K562 (cell line): ENCODE results near the gene PRMT7. TPM values are rescaled to one million over a fixed set of nuclear protein-coding genes. Genes with fewer than 3 reads are reported as not detected.

Experiments
- ATAC-seq: fragments of 200-7000 bp; cut with Tn5 transposase; 3 replicates; pipeline ENCODE4 v1.9.1; 2020; ENCODE audit warnings: moderate library complexity
- BruUV-seq: library from RNA; stranded (reverse); fragments of 400-500 nt; replicated peaks from 2 replicates; lab custom pipeline; 2021; lab: Mats Ljungman, UMichigan
- CTCF ChIA-PET: fragments of 300-600 bp; formaldehyde crosslinking; extraction: SDS; loops from one replicate; lab custom pipeline; 2021; ENCODE audit warnings: low intra/inter-chr PET ratio; lab: Yijun Ruan, JAX
- POLR2A ChIA-PET: fragments of 300-600, 350-650 bp; sonication (Branson Sonifier 250); formaldehyde crosslinking; extraction: SDS; loops from one replicate; lab custom pipeline; 2021; ENCODE audit warnings: antibody characterized with exemption, inconsistent platforms; lab: Yijun Ruan, JAX
- DNase-seq, 4 experiments: peaks; one replicate each; pipeline versions ENCODE4 v3.0.0 to v3.0.0-alpha.2; 2011 to 2018; ENCODE audit warnings: low spot score in 3 of 4, mixed read lengths in 3 of 4; ENCODE audit errors: extremely low read depth in 1 of 4
- FAIRE-seq: peaks from 2 replicates; lab custom pipeline; 2011; peaks lifted over from hg19 to GRCh38; lab: Jason Lieb, UNC
- H2AFZ ChIP-seq: 2 replicates; pipeline ENCODE4 v1.6.0; 2011; ENCODE audit warnings: low read depth, low read length, control low read depth, inconsistent platforms
- H3K27ac ChIP-seq: fragments of 200-600 bp; 3 replicates; pipeline ENCODE4 v1.8.0; 2011; ENCODE audit warnings: low read depth, mild to moderate bottlenecking, control low read depth, inconsistent platforms, low read length, moderate library complexity, mixed read lengths; ENCODE audit errors: extremely low read depth
- H3K27me3 ChIP-seq, 2 experiments: fragments of 300-600 bp in 1 of 2; 2 replicates in 1 of 2; 3 replicates in 1 of 2; pipeline versions ENCODE4 v1.6.0 to v1.8.0; 2011; ENCODE audit warnings: inconsistent platforms in 2 of 2, low read length in 2 of 2, mild to moderate bottlenecking in 1 of 2, mixed read lengths in 1 of 2, moderate library complexity in 1 of 2; ENCODE audit not compliant: control insufficient read depth in 2 of 2, insufficient read depth in 2 of 2
- H3K36me3 ChIP-seq: fragments of 300-600 bp; 3 replicates; pipeline ENCODE4 v1.8.0; 2011; ENCODE audit warnings: mild to moderate bottlenecking, low read length, inconsistent platforms; ENCODE audit not compliant: control insufficient read depth, insufficient read depth
- H3K4me1 ChIP-seq, 2 experiments: fragments of 200-600 bp in 1 of 2; replicated peaks in 1 of 2; 2 replicates in 1 of 2; 3 replicates in 1 of 2; pipeline versions ENCODE4 v1.5.1 to v1.8.0; 2011; ENCODE audit warnings: inconsistent platforms in 2 of 2, low read length in 2 of 2, mild to moderate bottlenecking in 1 of 2, mixed read lengths in 1 of 2, moderate library complexity in 1 of 2; ENCODE audit not compliant: control insufficient read depth in 2 of 2, insufficient read depth in 2 of 2
- H3K4me2 ChIP-seq: 2 replicates; pipeline ENCODE4 v1.6.1; 2011; ENCODE audit warnings: low read length, control low read depth, inconsistent platforms, mixed read lengths; ENCODE audit not compliant: insufficient read depth
- H3K4me3 ChIP-seq: fragments of 200-600 bp; sonication (generic), shearing (Covaris generic); 2 replicates; pipeline ENCODE4 v1.5.1; 2016; ENCODE audit warnings: control low read depth, inconsistent platforms
- H3K79me2 ChIP-seq: fragments of 200-600 bp; 3 replicates; pipeline ENCODE4 v1.8.0; 2011; ENCODE audit warnings: low read length, inconsistent platforms; ENCODE audit not compliant: control insufficient read depth, insufficient read depth
- H3K9ac ChIP-seq, 2 experiments: 2 replicates each; pipeline versions ENCODE4 v1.6.0 to v1.6.1; 2011; ENCODE audit warnings: low read depth in 2 of 2, low read length in 2 of 2, control low read depth in 1 of 2, inconsistent platforms in 1 of 2, mild to moderate bottlenecking in 1 of 2, mixed read lengths in 1 of 2; ENCODE audit not compliant: insufficient read depth in 1 of 2
- H3K9me1 ChIP-seq: one replicate; pipeline ENCODE4 v1.6.0; 2011; ENCODE audit warnings: inconsistent platforms, mild to moderate bottlenecking, low read length, moderate library complexity; ENCODE audit not compliant: control insufficient read depth, insufficient read depth
- H3K9me3 ChIP-seq: replicated peaks from 2 replicates; pipeline ENCODE4 v1.5.1; 2011; ENCODE audit warnings: low read depth, low read length, inconsistent platforms; ENCODE audit not compliant: control insufficient read depth, insufficient read depth
- H4K20me1 ChIP-seq: replicated peaks from 2 replicates; pipeline ENCODE4 v1.6.1; 2011; ENCODE audit warnings: low read length, inconsistent platforms, mixed read lengths; ENCODE audit not compliant: control insufficient read depth, insufficient read depth
- GABPB1 ChIP-seq: sonication (generic); formaldehyde crosslinking; IDR thresholded peaks from 2 replicates; pipeline ENCODE4 v1.8.0; 2022; ENCODE audit warnings: mild to moderate bottlenecking, missing genetic modification reagents
- LARP7 ChIP-seq: fragments of 450-650 bp; IDR thresholded peaks from 2 replicates; pipeline ENCODE4 v1.6.1; 2016
- MCM7 ChIP-seq, 2 experiments: fragments of 450-650 bp; IDR thresholded peaks; 2 replicates each; pipeline ENCODE4 v1.6.1; 2016 to 2018
- NFIC ChIP-seq: fragments of 450-650 bp; IDR thresholded peaks from 2 replicates; pipeline ENCODE4 v1.6.1; 2017; ENCODE audit warnings: mild to moderate bottlenecking, inconsistent platforms
- NR2F6 ChIP-seq: fragments of 450-650 bp; formaldehyde crosslinking; IDR thresholded peaks from 2 replicates; pipeline ENCODE4 v1.4.0; 2020; ENCODE audit warnings: mild to moderate bottlenecking
- ZNF507 ChIP-seq: conservative IDR thresholded peaks from 2 replicates; pipeline ENCODE4 v1.6.1; 2017; ENCODE audit warnings: missing genetic modification characterization, missing compliant biosample characterization
- WGBS: fragments of 100-300 bp; shearing (Covaris generic); methylation state at CpG from one replicate; pipeline ENCODE4 v1.1.6; 2016; ENCODE audit warnings: low coverage, mixed read lengths; ENCODE audit not compliant: insufficient coverage; ENCODE audit errors: missing lambda C conversion rate; 5-methylcytosine and 5-hydroxymethylcytosine counted together
- in situ Hi-C: fragments of 300-500 bp; cut with MboI; formaldehyde crosslinking; loops from 4 replicates; pipeline ENCODE4 v1.15.0; 2018; ENCODE audit warnings: inconsistent platforms, mixed read lengths
- intact Hi-C: fragments of 100-400 bp; cut with micrococcal nuclease; formaldehyde crosslinking; loops from 2 replicates; pipeline ENCODE4 v1.14.2; 2022
- polyA plus RNA-seq, 8 experiments: library from polyadenylated mRNA; depleted of rRNA in 4 of 8; stranded (reverse) in 5 of 8; unstranded in 3 of 8; fragments of >200 nt; fragmentation: Nextera tagmentation in 2 of 8; fragmentation: Illumina TruSeq in 1 of 8; extraction: Ambion mirVana in 2 of 8; extraction: Trizol in 1 of 8; gene quantifications; 2 replicates each; pipeline versions ENCODE4 v1.2.1 to v1.2.3, GENCODE V29; 2011 to 2014; ENCODE audit warnings: inconsistent platforms in 1 of 8, missing spikeins in 1 of 8
- total RNA-seq, 7 experiments: library from RNA; depleted of rRNA in 6 of 7; stranded (reverse); fragments of >200 nt in 6 of 7; fragmentation: Illumina TruSeq in 2 of 7; extraction: Trizol in 2 of 7; gene quantifications; 2 replicates each; pipeline versions ENCODE4 v1.2.1 to v1.2.3, GENCODE V29; 2011 to 2021; ENCODE audit warnings: low replicate concordance in 1 of 7
- TF ChIP-seq, protein P1 (sequence below): sonication (generic); formaldehyde crosslinking; IDR thresholded peaks from 2 replicates; pipeline ENCODE4 v1.8.0; 2022; ENCODE audit warnings: missing genetic modification reagents, mild to moderate bottlenecking, moderate library complexity, borderline replicate concordance
- TF ChIP-seq, protein P2 (sequence below): fragments of 250-450 bp; sonication (Bioruptor Pico); IDR thresholded peaks from 2 replicates; pipeline ENCODE4 v1.8.0; 2021; ENCODE audit warnings: borderline replicate concordance, mild to moderate bottlenecking, moderate library complexity; ENCODE audit not compliant: poor library complexity, severe bottlenecking
- TF ChIP-seq, protein P3 (sequence below): sonication (generic); formaldehyde crosslinking; IDR thresholded peaks from 2 replicates; pipeline ENCODE4 v1.8.1; 2023; ENCODE audit warnings: mild to moderate bottlenecking, missing genetic modification reagents
- TF ChIP-seq, protein P4 (sequence below): fragments of 250-450 bp; sonication (Bioruptor Pico); IDR thresholded peaks from 2 replicates; pipeline ENCODE4 v1.8.0; 2022; ENCODE audit warnings: inconsistent platforms, mild to moderate bottlenecking, moderate library complexity, borderline replicate concordance
- TF ChIP-seq, protein P5 (sequence below): fragments of 450-650 bp; IDR thresholded peaks from 2 replicates; pipeline ENCODE4 v1.6.1; 2016

PRMT7 gene
- total and polyA plus RNA-seq, 9 of the 15 experiments (the other 6 are each of a cell fraction or from before 2014, with no cell fraction given) = 6.4 to 88.8 (median 73.1) TPM

DNA sequence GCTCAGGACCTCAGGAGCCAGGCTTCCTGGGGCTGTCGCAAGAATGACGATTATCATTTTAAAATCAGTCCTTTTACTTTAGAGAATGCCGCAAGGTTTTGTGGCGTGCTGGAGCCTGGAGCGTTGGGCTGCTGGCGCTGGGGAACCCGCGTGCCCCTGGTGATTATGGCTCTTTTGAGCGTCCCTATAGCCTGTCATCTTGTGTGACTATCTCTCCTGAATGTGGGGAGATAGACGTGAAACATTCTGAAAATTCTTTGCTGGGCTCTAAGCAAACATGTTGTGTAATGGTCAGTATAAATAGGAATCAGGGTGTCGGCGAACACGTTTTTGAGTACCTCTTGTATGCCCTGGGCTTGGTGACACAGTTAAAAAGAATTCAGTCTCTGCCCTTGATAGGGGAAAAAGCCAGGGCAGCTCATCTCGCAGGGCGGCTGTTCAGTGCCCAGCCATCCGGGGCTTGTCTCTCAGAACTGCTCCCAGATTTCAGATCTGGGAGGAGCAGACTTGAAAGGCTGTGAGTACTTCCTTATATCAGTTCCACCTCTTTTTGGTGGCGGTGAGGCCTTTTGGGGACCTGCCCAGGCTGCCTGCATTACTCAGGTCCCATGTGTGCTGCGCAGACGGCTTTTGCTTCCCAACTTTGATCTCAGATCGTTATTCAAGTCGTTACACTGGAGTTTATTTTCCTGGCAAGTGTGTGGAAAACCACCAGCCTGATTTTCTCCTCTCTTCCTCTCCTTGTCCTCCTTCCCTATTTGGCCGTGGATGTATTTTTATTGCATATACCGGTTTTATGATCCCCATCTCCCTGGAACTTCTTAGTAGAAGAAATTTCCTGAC lies 45.5 kb upstream of the PRMT7 start (continued):
- TF ChIP-seq, protein P1, sequence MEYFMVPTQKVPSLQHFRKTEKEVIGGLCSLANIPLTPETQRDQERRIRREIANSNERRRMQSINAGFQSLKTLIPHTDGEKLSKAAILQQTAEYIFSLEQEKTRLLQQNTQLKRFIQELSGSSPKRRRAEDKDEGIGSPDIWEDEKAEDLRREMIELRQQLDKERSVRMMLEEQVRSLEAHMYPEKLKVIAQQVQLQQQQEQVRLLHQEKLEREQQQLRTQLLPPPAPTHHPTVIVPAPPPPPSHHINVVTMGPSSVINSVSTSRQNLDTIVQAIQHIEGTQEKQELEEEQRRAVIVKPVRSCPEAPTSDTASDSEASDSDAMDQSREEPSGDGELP (CRISPR knock-in tag) = no peak
- no peak for TF ChIP-seq LARP7
- TF ChIP-seq NR2F6 (CRISPR knock-in tag) = no peak
- TF ChIP-seq ZNF507 = no peak
- no peak for TF ChIP-seq GABPB1 (CRISPR knock-in tag)

DNA sequence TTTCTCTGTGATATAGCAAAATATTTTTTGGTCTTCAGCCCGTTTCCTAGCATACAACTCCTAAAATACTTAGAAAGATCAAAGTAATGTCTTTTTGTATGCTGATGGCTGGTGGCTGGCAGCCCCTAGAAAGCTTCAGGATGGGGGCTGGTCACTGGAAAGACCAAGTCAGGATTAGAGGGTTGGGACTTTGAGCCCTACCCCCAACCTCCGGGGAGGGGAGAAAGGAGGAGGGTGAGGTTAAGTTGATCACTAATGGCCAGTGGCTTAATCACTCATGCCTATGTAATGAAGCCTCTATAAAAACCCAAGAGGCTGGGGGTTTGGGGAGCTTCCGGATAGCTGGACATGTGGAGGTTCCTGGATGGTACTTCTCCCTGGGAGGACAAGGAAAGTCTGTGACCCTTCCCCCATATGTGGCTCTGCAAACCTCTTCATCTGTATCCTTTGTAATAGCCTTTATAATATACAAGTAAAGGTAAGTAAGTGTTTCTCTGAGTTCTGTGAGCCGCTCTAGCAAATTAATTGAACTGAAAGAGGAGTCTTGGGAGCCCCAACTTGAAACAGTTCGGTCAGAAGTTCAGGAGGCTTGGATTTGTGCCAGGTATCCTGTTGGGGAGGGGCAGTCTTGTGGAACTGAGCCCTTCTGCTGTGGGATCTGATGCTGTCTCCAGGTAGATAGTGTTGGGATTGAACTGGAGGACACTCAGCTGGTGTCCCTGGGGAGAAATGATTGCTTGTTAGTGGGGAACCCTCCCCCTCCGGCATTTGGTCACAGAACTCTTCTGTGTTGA lies 43.0 kb upstream of the PRMT7 start:
- BruUV-seq = no TSS peak
- WGBS = 46% methylated on average over 6 of the region's 6 CpGs
- ChIA-PET POLR2A (interaction anchor here (0.9 kb wide), 1 partner anchor 15 kb away, joined by 3 read pairs; no protein-coding TSS in a partner anchor), CTCF (no interaction called here)
- intact Hi-C loops = no loop called here
- ATAC-seq (no peak), FAIRE-seq (peak; percentile 6), DNase-seq (peak in 1 of 4 experiments; percentile 66)
- TF ChIP-seq, protein P2, sequence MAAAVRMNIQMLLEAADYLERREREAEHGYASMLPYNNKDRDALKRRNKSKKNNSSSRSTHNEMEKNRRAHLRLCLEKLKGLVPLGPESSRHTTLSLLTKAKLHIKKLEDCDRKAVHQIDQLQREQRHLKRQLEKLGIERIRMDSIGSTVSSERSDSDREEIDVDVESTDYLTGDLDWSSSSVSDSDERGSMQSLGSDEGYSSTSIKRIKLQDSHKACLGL (CRISPR knock-in tag) = no peak
- TF ChIP-seq NFIC (peak; percentile 92), MCM7 (IDR thresholded peaks at IDR 0.05) (no peak)
- TF ChIP-seq, protein P3, sequence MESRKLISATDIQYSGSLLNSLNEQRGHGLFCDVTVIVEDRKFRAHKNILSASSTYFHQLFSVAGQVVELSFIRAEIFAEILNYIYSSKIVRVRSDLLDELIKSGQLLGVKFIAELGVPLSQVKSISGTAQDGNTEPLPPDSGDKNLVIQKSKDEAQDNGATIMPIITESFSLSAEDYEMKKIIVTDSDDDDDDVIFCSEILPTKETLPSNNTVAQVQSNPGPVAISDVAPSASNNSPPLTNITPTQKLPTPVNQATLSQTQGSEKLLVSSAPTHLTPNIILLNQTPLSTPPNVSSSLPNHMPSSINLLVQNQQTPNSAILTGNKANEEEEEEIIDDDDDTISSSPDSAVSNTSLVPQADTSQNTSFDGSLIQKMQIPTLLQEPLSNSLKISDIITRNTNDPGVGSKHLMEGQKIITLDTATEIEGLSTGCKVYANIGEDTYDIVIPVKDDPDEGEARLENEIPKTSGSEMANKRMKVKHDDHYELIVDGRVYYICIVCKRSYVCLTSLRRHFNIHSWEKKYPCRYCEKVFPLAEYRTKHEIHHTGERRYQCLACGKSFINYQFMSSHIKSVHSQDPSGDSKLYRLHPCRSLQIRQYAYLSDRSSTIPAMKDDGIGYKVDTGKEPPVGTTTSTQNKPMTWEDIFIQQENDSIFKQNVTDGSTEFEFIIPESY (CRISPR knock-in tag) = no peak
- TF ChIP-seq, protein P4, sequence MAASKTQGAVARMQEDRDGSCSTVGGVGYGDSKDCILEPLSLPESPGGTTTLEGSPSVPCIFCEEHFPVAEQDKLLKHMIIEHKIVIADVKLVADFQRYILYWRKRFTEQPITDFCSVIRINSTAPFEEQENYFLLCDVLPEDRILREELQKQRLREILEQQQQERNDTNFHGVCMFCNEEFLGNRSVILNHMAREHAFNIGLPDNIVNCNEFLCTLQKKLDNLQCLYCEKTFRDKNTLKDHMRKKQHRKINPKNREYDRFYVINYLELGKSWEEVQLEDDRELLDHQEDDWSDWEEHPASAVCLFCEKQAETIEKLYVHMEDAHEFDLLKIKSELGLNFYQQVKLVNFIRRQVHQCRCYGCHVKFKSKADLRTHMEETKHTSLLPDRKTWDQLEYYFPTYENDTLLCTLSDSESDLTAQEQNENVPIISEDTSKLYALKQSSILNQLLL (CRISPR knock-in tag) = no peak
- TF ChIP-seq, protein P5, sequence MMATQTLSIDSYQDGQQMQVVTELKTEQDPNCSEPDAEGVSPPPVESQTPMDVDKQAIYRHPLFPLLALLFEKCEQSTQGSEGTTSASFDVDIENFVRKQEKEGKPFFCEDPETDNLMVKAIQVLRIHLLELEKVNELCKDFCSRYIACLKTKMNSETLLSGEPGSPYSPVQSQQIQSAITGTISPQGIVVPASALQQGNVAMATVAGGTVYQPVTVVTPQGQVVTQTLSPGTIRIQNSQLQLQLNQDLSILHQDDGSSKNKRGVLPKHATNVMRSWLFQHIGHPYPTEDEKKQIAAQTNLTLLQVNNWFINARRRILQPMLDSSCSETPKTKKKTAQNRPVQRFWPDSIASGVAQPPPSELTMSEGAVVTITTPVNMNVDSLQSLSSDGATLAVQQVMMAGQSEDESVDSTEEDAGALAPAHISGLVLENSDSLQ = peak; percentile 7; the same call in 1 of the 2 replicates
- Histone ChIP-seq H3K9me1 (no peaks in the 10 kb centered on the region), H3K36me3 (peaks cover 47% of the 10 kb centered on the region), H2AFZ (no peak overlapping the region), H3K27ac (0 out of 3 replicates have a peak overlapping the region, but pooled peaks have one; percentile 7), H3K4me1 (peaks cover 24 to 28% of the 10 kb centered on the region in 2 experiments), H3K27me3 (no peaks in the 10 kb centered on the region), H3K9me3 (no peaks in the 10 kb centered on the region), H4K20me1 (peaks cover 29% of the 10 kb centered on the region), H3K4me2 (peak overlapping the region; percentile 1), H3K9ac (peak overlapping the region in 1 of 2 experiments; percentile 65; a peak in 1 of 4 replicates), H3K79me2 (peaks cover 94% of the 10 kb centered on the region), H3K4me3 (no peak overlapping the region)
- in situ Hi-C loops = no loop called here
